ENCODE data around the gene PES1.
"Not testable (repeated sequence)": the region's sequence is repeated elsewhere in the genome, so short reads cannot be mapped to it uniquely, and the experiment has no call there.

PES1 gene

DNA sequence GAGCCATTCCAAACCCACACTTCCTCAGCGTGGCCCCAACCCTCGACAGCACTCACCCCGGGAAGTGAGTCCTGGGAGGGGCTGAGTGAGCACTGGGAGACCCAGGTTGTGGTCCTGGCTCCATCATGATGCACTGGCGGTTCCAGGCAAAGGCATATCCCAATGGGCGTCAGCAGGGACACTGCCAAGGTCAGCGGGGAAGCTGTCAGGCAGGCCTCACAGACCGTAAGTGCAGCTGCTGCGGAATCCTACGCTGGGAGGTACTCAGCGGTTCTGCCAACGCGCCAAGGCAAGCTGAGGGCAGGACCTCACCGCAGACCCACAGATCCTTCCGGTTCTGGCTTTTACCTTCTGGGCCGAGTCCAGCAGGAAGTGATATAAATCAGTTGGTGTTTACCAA lies 15.9 kb downstream of the PES1 start:
- DNase-seq (ENCODE audit: low read depth): no peak

DNA sequence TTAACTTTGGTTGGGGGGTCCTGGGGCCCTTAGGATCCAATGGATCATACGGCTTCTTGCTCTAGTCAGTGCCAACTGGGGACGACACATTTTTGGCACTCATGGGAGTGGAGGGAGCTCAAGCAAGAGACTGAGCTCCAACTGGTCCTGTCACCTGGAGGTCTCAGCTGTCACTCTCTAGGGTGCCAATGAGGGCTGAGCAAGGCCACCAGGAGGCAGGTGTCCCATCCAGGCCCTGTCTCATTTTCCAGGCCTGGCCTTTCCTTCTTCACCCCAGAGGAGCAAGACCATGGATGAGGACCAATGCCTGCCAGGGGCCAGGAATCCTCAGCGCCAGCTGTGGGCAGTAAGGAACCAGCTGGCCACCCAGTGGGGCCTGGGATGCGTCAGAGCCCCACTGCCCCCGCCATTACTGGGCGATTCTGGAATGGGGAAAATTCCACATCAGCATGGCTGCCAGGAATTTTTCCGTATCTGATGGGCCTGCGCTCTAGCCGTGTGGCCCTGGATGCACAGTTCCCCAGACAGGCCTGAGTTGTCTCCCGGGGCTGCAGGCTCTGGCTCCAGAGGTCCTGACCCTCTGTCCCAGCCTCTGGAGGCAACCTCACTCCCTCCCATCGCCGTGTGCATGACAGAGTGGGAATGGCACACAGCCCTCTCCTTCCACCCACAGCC lies 16.6 kb downstream of the PES1 start:
- no peak for DNase-seq (ENCODE audit: low read depth)

DNA sequence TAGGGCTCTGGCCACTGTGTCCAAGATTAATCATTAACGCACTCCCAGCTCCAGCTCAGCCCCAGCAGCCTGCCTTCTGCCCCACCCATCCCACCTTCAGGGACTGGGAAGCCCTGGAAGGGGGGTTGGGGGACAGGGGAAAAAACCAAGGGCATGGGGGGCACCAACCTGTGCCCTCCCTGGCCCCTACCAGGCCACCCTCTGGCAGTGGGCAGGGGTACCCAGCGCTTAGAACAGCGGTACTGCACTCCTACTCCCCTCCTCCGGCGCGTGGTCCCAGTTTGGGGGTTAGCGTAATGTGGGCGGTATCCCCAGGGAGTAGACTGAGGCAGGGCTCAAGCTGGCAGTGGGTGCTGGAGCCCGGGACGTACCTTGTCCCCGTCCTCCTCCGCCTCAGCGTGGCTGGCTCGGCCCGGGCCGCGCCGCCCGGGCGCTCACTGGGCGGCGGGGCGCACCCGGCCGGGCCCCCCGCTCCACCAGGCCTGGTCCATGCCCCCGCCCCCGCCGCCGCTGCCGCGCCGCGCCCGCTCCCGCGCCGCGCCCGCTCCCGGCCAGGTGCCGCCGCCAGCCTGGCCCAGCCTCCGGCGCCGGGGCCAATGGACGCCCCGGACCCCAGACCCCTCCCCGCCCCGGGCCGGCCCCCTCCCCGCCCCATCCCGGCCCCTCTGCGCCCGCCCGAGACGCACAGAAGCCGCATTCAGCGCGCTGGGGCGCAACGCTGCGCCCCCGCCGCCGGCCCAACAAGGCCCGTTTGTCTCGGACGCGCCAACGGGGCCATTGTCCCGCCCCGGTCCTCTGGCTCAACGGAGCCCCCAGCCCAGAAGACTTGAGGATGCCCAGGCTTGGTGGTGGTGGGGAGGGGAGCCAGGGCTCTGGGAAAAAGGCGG lies 17.4 kb downstream of the PES1 start, which contains the start of gene GAL3ST1:
GAL3ST1 (minus strand) TSS at position 571 of the 887 bp plus-strand sequence. CDS start 17,273 bp downstream, outside the sequence.
- DNase-seq (ENCODE audit: low read depth): no peak

DNA sequence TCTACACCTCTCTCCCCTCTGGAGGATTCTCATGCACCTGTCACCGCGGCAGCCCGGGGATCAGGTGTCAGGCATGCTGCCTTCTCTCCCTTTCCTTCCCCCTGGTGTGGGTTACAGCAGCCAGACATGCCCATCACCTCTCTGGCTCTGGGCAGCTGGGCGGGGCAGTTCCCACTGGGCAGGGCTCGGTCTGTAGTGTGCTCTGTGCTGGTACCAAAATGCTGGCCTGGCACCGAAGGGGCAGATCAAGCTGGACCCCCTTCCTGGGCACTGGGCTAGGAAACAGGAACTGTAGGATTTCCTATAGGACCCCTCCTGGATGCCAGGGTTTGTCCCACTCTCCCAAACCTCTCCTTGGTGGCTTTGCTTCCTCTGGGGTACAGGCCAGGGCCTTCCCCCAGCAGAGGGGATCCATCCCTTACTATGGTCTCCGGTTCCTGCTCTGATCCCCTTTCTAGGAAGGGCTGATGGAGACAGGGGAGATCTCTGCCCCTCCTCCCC lies 18.1 kb downstream of the PES1 start:
- DNase-seq (ENCODE audit: low read depth): no peak

DNA sequence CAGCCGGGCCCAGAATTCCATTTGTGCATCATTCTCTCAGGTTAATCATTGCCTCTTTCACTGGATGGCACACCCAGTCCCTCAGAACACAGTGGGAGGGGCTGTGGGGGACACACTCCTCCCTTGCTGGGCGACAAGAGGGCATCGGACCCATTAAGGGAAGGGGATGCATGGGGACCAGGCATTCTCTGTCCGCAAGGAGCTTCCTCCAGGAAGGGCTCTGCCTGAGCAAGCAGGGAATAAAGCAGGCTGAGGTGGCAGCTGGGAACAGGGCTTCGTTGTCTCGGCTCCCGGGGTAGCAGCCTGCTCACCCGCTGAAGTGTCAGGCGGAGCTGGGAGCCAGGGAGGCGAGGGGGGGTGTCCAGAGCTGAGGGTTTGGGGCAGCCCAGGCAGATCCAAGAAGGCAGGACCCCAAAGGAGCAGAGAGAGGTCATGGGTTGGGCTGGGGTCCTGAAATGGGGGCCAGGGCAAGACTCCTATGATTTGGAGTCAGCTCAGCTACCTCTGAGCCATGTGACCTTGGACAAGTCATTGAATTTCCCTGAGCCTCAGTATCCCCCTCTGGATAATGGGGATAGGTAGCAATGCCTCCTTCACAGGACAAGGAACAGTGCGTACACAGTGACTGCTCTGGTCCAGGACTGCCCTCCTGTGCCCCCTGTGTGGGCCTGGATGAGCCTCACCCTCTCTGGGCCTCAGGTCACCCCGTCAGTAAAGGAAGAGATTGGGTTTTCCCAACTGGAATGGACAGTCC lies 18.7 kb downstream of the PES1 start:
- no peak for DNase-seq (ENCODE audit: low read depth)

DNA sequence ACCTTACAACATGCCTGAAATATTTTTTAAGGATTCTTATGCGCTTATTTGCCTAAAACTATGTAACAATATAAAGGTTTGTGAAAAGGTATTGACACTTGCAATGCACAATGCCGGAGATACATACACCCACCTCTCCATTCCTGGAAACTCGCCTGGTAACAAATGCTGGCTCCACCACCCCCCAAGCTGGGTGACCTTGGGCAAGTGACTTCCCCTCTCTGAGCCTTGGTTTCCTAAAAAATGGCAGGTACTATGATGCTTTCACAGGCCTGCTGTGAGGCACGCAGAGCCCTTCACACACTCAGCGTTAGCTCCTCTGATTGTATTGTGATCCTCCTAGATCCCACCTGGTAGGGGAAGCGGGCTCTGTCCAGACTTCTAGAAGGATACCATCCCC lies 19.5 kb downstream of the PES1 start:
- no peak for DNase-seq (ENCODE audit: low read depth)

DNA sequence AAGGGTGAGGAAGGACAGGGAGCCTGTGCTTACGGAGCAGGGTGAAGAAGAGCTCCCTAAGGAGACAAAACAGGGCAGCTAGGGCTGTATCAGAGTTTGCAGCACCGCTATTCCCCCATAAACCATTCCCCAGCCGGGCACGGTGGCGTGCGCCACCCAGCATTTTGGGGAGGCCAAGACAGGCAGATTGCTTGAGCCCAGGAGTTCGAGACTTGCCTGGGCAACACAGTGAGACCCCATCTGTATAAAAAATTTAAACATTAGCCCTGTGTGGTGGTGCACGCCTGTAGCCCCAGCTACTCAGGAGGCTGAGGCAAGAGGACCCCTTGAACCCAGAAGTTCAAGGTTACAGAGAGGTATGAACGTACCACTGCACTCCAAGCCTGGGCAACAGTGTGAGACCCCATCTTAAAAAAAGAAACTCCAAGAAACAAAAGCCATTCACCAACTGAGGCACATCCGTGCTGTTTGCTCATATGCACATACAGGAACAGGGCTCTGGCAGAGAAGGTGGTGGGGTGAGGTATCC lies 22.0 kb downstream of the PES1 start:
- no peak for DNase-seq (ENCODE audit: low read depth)

DNA sequence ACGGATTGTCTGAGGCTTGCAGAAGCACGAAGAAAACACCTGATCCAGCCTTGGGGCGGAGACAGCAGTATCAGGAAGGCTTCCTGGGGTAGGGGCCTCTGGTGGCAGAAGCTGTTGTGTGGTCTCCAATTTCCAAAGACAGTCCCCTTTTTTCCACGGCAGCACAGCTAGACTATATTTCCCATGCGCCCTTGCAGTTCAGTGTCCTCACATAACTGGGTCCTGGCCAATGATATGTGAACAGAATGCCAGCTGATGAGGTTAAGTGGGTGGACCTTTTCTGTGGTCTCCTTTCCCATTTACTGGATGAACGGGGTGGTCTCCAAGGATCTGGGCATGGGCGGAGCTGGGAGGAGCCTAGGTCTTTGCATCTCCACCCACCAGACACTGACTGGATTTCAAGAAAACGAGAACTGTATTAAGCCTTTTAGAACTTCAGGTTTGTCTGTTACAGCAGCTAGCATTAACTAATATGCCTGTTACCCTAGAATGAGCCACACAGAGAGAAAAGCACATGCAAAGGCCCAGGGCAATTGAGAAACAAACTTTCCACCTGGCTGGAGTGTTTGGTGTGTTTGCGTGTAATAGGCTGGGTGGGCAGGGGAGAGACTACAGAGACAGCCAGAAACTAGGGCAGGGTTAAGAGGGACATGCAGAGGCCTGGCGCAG lies 23.4 kb downstream of the PES1 start:
- DNase-seq (ENCODE audit: low read depth): no peak

DNA sequence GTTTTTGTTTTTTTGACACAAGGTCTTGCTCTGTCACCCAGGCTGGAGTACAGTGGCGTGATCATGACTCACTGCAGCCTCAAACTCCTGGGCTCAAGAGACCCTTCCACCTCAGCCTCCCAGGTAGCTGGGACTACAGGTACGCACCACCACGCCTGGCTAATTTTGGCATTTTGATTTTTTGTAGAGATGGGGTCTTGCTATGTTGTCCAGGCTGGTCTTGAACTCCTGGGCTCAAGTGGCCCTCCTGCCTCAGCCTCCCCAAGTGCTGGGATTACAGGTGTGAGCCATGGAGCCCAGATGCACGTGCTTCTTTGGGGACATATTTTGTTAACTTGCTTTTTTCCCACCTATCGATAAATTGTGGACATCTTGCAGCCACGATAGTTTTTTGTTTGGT lies 24.4 kb downstream of the PES1 start:
- DNase-seq (ENCODE audit: low read depth): not testable (repeated sequence)

DNA sequence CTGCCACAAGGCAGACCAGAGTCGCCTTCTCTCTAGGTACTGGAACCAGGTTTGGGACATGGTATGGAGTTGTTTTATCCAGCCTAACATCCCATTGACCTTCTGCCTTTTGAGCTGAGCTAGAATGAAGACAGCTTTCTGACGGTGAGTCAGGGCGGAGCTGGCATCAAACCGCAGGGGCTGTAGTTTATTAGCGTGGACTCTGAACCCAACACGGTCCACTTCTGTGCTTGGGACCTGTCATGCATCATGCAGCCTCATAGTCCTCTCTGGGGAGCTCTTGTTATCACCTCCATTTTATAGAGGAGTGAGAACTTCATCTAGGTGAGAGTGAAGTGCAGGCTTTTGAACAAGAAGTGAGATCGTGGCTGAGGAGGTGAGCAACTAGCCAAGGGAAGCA lies 25.6 kb downstream of the PES1 start:
- DNase-seq (ENCODE audit: low read depth): no peak

DNA sequence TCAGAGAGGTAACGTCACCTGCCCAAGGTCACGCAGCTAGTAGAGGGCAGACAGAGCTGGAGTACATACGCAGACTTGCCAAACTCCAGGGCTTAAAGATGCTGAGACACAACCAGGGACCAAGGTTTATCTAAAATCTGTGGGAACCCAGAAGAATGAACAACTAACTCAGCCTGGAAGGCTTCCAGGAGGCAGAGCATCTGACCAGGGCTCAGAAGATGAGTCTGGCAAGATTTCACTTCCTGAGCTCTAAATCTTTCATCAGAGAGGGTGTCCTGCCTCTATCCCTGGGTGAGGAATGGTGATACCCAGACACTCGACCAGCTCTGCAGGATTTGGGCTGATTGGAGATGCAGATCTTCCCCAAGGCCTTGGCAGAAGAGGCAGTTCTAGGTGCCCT lies 26.4 kb downstream of the PES1 start:
- no peak for DNase-seq (ENCODE audit: low read depth)

DNA sequence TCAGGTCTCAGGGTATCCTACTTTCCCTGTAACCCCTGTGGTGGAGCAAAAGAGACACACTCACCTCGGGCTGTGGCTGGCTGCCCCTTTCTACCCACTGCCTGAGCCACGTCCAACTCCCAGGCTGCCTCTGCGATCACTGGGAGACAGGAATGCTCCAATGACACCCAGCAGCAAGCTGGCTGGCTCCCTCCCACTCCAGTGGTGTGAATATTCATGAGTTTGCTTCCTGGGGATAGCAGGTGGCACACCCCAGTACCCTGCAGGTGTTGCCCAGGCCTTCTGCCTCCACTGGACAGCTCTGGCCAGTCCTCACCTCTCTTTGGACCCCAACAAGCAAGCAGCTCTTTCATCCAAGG lies 27.0 kb downstream of the PES1 start:
- no peak for DNase-seq (ENCODE audit: low read depth)

DNA sequence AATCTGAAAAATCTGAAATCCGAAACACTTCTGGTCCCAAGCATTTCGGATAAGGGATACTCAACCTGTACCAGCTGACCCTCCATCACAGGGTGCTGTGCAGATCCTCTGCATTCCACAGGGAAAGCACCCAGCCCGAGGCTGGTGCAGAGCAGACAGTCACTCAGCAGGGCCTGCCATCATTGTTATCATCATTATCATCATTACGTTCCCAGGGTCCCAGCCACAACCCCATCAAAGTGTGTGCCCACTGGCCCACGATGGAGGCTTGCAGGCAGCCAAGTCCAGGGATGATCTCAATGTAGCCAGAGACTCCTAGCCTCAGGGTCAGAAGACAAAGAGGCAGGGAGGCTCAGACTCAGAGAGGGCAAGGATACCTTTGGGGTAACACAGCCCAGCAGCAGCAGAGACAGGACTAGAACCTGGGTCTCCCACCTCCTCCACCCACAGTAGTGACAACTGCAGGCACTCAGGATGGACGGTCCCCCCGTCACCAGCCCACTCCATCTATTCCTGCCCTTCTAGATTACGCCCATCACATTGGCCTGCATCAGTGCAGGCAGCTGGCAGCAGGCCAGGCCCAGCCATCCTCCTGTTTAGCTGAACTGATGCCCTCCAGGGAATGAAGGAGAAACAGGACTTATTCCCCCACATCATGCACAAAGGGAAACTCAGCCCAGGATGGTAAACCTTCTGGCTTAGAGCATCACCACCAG lies 27.5 kb downstream of the PES1 start:
- DNase-seq (ENCODE audit: low read depth): no peak

DNA sequence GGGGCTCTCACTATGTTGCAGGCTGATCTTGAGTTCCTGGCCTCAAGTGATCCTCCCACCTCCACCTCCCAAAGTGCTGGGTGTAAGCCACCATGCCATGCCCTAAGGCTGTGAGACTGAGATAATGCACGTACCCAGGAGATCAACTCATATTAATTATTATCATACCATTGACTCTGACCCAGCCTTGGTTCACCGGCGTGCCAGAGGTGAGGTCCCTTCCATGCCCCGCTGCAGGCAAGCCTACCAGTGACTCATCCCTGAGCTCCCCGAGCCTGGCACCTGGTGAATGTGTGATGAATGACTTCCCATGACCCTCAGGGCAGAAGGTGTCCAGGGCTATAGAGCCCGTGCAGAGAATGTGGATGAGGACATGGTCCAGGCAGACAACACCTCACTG lies 29.3 kb downstream of the PES1 start:
- no peak for DNase-seq (ENCODE audit: low read depth)

DNA sequence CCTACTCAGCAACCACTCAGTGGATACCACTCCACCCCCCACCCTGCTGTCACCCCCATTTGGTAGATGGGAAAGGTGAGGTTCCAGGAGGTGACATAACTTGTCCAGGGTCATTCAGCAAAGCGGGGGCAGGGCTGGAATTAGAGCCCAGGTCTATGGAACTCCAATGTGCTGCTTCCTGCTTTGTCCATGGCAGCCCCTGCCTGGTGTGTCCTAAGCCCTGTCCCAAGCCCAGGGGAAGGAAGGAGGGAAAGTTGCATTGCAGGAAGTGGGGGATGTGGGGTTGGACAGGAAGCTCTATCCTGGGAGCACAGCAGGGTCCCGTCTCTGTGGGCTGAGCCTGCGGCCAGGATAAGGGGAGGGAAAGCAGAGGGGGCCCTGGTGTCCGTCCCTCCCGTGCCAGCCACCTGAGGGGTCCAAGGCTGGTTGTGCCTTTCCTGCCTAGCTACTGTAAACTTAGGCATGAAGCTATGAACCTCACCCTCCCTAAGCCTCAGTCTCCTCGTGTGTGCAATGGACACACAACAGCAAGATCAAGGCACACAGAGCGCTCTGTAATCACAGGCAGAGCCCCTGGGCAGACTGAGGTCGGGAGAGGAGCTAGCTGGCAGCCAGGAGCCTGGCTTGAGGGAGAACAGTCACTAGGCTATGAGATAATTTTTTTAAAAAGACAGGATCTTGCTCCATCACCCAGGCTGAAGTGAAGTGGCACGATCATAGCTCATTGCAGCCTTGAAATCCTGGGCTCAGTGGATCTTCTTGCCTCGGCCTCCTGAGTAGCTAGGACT lies 30.1 kb downstream of the PES1 start:
- DNase-seq (ENCODE audit: low read depth): no peak

DNA sequence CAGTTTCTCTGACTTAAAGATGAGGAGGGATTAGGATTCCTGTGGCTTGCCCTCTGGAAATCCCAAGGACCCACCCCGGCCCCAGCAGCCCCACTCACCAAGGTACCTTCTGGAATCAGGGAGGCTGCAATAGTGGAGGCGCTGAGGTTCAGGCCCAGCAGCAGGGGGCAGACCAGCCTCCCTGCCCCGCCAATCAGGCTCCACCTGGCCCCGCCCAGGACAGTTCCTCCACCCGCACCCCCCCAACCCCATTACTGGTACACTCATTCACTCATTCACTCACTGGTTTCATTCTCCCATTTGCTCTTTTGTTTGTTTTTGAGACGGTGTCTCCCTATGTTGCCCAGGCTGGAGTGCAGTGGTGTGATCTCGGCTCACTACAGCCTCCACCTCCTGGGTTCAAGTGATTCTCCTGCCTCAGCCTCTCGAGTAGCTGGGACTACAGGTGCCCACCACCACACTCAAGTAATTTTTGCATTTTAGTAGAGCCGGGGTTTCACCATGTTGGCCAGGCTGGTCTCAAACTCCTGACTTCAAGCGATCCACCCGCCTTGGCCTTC lies 31.0 kb downstream of the PES1 start:
- not testable (repeated sequence) for DNase-seq (ENCODE audit: low read depth)

DNA sequence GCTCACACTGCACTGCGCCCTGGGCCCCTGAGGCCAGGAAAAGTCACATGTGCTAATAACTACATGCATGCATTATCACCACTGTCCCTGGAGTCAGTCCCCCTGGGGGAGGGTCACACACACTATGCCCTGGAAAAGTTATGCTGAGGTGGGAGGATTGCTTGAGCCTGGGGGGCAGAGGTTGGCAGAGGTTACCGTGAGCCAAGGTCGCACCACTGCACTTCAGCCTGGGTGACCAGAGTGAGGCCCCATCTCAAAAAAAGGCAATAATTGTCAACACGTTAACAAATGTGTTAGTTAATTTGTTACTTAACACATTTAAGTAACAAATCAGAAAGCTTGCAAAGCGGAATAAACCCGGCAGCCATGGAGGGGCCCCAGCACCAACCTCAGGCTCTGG lies 31.8 kb downstream of the PES1 start:
- DNase-seq (ENCODE audit: low read depth): no peak

DNA sequence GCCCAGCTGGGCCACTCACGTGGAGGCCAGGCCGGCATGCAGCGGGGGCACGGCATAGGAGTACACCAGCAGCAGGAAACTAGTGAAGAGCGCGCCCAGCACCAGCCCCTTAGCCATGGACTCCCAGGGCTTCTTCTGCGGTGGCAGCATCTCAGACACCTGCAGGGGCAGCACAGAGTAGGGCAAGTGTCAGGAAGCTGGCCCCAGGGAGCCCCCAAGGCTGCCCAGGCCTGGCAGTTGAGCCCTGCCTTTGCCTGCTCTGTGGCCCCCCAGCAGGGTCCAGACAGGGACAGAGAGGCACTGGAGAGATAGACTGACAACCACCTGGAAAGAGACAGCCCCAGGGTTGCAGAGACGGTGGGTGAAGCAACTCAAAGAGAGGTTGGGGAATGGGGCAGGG lies 34.5 kb downstream of the PES1 start:
- DNase-seq (ENCODE audit: low read depth): no peak

DNA sequence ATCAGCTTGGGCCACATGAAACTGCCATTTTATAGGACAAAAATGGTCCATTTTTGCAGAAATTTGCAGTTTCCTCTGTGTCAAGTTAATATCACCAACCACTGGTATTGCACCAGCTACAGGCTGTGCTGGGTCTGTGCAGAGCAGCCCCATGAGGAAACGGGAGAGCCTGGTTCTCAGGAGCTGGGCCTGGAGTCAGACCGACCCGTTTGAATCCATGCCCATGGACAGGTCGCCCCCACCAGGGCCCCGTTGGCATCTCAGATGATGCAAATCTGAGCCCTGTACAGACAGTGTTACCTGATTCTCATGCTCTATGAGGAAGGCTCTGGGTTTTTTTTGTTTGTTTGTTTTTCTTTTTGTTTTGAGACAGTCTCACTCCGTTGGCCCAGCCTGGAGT lies 35.3 kb downstream of the PES1 start:
- DNase-seq (ENCODE audit: low read depth): no peak

Data from stimulated activated CD8-positive, alpha-beta memory T cell treated with anti-CD3 and anti-CD28 coated beads, Interleukin-4, amount 100 ng/mL, for 24 hours (primary cell).